K562 (cell line): ENCODE data around the gene PRMT5. TPM values are rescaled to one million over a fixed set of nuclear protein-coding genes. Genes with fewer than 3 reads are reported as not detected.
"Not testable (repeated sequence)": the region's sequence is repeated elsewhere in the genome, so short reads cannot be mapped to it uniquely, and the experiment has no call there.

ENCODE experiments used
- ATAC-seq: fragments of 200-7000 bp; cut with Tn5 transposase; 3 replicates; pipeline ENCODE4 v1.9.1; 2020; ENCODE audit warnings: moderate library complexity
- BruUV-seq: library from RNA; stranded (reverse); fragments of 400-500 nt; replicated peaks from 2 replicates; lab custom pipeline; 2021; lab: Mats Ljungman, UMichigan
- CTCF ChIA-PET: fragments of 300-600 bp; formaldehyde crosslinking; extraction: SDS; loops from one replicate; lab custom pipeline; 2021; ENCODE audit warnings: low intra/inter-chr PET ratio; lab: Yijun Ruan, JAX
- POLR2A ChIA-PET: fragments of 300-600, 350-650 bp; sonication (Branson Sonifier 250); formaldehyde crosslinking; extraction: SDS; loops from one replicate; lab custom pipeline; 2021; ENCODE audit warnings: antibody characterized with exemption, inconsistent platforms; lab: Yijun Ruan, JAX
- DNase-seq, 4 experiments: peaks; one replicate each; pipeline versions ENCODE4 v3.0.0 to v3.0.0-alpha.2; 2011 to 2018; ENCODE audit warnings: low spot score in 3 of 4, mixed read lengths in 3 of 4; ENCODE audit errors: extremely low read depth in 1 of 4
- FAIRE-seq: peaks from 2 replicates; lab custom pipeline; 2011; peaks lifted over from hg19 to GRCh38; lab: Jason Lieb, UNC
- H2AFZ ChIP-seq: 2 replicates; pipeline ENCODE4 v1.6.0; 2011; ENCODE audit warnings: low read depth, low read length, control low read depth, inconsistent platforms
- H3K27ac ChIP-seq: fragments of 200-600 bp; 3 replicates; pipeline ENCODE4 v1.8.0; 2011; ENCODE audit warnings: low read depth, mild to moderate bottlenecking, control low read depth, inconsistent platforms, low read length, moderate library complexity, mixed read lengths; ENCODE audit errors: extremely low read depth
- H3K27me3 ChIP-seq, 2 experiments: fragments of 300-600 bp in 1 of 2; 2 replicates in 1 of 2; 3 replicates in 1 of 2; pipeline versions ENCODE4 v1.6.0 to v1.8.0; 2011; ENCODE audit warnings: inconsistent platforms in 2 of 2, low read length in 2 of 2, mild to moderate bottlenecking in 1 of 2, mixed read lengths in 1 of 2, moderate library complexity in 1 of 2; ENCODE audit not compliant: control insufficient read depth in 2 of 2, insufficient read depth in 2 of 2
- H3K36me3 ChIP-seq: fragments of 300-600 bp; 3 replicates; pipeline ENCODE4 v1.8.0; 2011; ENCODE audit warnings: mild to moderate bottlenecking, low read length, inconsistent platforms; ENCODE audit not compliant: control insufficient read depth, insufficient read depth
- H3K4me1 ChIP-seq, 2 experiments: fragments of 200-600 bp in 1 of 2; replicated peaks in 1 of 2; 2 replicates in 1 of 2; 3 replicates in 1 of 2; pipeline versions ENCODE4 v1.5.1 to v1.8.0; 2011; ENCODE audit warnings: inconsistent platforms in 2 of 2, low read length in 2 of 2, mild to moderate bottlenecking in 1 of 2, mixed read lengths in 1 of 2, moderate library complexity in 1 of 2; ENCODE audit not compliant: control insufficient read depth in 2 of 2, insufficient read depth in 2 of 2
- H3K4me2 ChIP-seq: 2 replicates; pipeline ENCODE4 v1.6.1; 2011; ENCODE audit warnings: low read length, control low read depth, inconsistent platforms, mixed read lengths; ENCODE audit not compliant: insufficient read depth
- H3K4me3 ChIP-seq: fragments of 200-600 bp; sonication (generic), shearing (Covaris generic); 2 replicates; pipeline ENCODE4 v1.5.1; 2016; ENCODE audit warnings: control low read depth, inconsistent platforms
- H3K79me2 ChIP-seq: fragments of 200-600 bp; 3 replicates; pipeline ENCODE4 v1.8.0; 2011; ENCODE audit warnings: low read length, inconsistent platforms; ENCODE audit not compliant: control insufficient read depth, insufficient read depth
- H3K9ac ChIP-seq, 2 experiments: 2 replicates each; pipeline versions ENCODE4 v1.6.0 to v1.6.1; 2011; ENCODE audit warnings: low read depth in 2 of 2, low read length in 2 of 2, control low read depth in 1 of 2, inconsistent platforms in 1 of 2, mild to moderate bottlenecking in 1 of 2, mixed read lengths in 1 of 2; ENCODE audit not compliant: insufficient read depth in 1 of 2
- H3K9me1 ChIP-seq: one replicate; pipeline ENCODE4 v1.6.0; 2011; ENCODE audit warnings: inconsistent platforms, mild to moderate bottlenecking, low read length, moderate library complexity; ENCODE audit not compliant: control insufficient read depth, insufficient read depth
- H3K9me3 ChIP-seq: replicated peaks from 2 replicates; pipeline ENCODE4 v1.5.1; 2011; ENCODE audit warnings: low read depth, low read length, inconsistent platforms; ENCODE audit not compliant: control insufficient read depth, insufficient read depth
- H4K20me1 ChIP-seq: replicated peaks from 2 replicates; pipeline ENCODE4 v1.6.1; 2011; ENCODE audit warnings: low read length, inconsistent platforms, mixed read lengths; ENCODE audit not compliant: control insufficient read depth, insufficient read depth
- ATF7 ChIP-seq: fragments of 450-650 bp; IDR thresholded peaks from 2 replicates; pipeline ENCODE4 v1.7.1; 2014; ENCODE audit warnings: mild to moderate bottlenecking, moderate library complexity
- CEBPB ChIP-seq: fragments of 450-650 bp; IDR thresholded peaks from 2 replicates; pipeline ENCODE4 v1.6.1; 2016; ENCODE audit warnings: missing genetic modification characterization, missing compliant biosample characterization
- ESRRA ChIP-seq: fragments of 450-650 bp; IDR thresholded peaks from 2 replicates; pipeline ENCODE4 v1.6.1; 2014; ENCODE audit warnings: low read depth, mild to moderate bottlenecking, moderate library complexity, borderline replicate concordance
- JUN ChIP-seq, 2 experiments: sonication (generic) in 1 of 2; formaldehyde crosslinking in 1 of 2; IDR thresholded peaks; 2 replicates each; pipeline versions ENCODE4 v1.6.1 to v1.8.0; 2012 to 2022; ENCODE audit warnings: borderline replicate concordance in 2 of 2, mild to moderate bottlenecking in 2 of 2, improper control_type of control experiment in 1 of 2, low read depth in 1 of 2, low read length in 1 of 2, missing genetic modification reagents in 1 of 2
- JUND ChIP-seq, 2 experiments: IDR thresholded peaks; 2 replicates in 1 of 2; 3 replicates in 1 of 2; pipeline ENCODE4 v1.6.1; 2011; ENCODE audit warnings: borderline replicate concordance in 2 of 2, low read depth in 2 of 2, low read length in 2 of 2, improper control_type of control experiment in 1 of 2, missing biosample characterization in 1 of 2, missing genetic modification characterization in 1 of 2, missing genetic modification reagents in 1 of 2
- ZNF384 ChIP-seq: IDR thresholded peaks from 2 replicates; pipeline ENCODE4 v1.6.1; 2012; ENCODE audit warnings: low read depth, low read length, improper control_type of control experiment
- WGBS: fragments of 100-300 bp; shearing (Covaris generic); methylation state at CpG from one replicate; pipeline ENCODE4 v1.1.6; 2016; ENCODE audit warnings: low coverage, mixed read lengths; ENCODE audit not compliant: insufficient coverage; ENCODE audit errors: missing lambda C conversion rate; 5-methylcytosine and 5-hydroxymethylcytosine counted together
- in situ Hi-C: fragments of 300-500 bp; cut with MboI; formaldehyde crosslinking; loops from 4 replicates; pipeline ENCODE4 v1.15.0; 2018; ENCODE audit warnings: inconsistent platforms, mixed read lengths
- intact Hi-C: fragments of 100-400 bp; cut with micrococcal nuclease; formaldehyde crosslinking; loops from 2 replicates; pipeline ENCODE4 v1.14.2; 2022
- polyA plus RNA-seq, 8 experiments: library from polyadenylated mRNA; depleted of rRNA in 4 of 8; stranded (reverse) in 5 of 8; unstranded in 3 of 8; fragments of >200 nt; fragmentation: Nextera tagmentation in 2 of 8; fragmentation: Illumina TruSeq in 1 of 8; extraction: Ambion mirVana in 2 of 8; extraction: Trizol in 1 of 8; gene quantifications; 2 replicates each; pipeline versions ENCODE4 v1.2.1 to v1.2.3, GENCODE V29; 2011 to 2014; ENCODE audit warnings: inconsistent platforms in 1 of 8, missing spikeins in 1 of 8
- total RNA-seq, 7 experiments: library from RNA; depleted of rRNA in 6 of 7; stranded (reverse); fragments of >200 nt in 6 of 7; fragmentation: Illumina TruSeq in 2 of 7; extraction: Trizol in 2 of 7; gene quantifications; 2 replicates each; pipeline versions ENCODE4 v1.2.1 to v1.2.3, GENCODE V29; 2011 to 2021; ENCODE audit warnings: low replicate concordance in 1 of 7
- TF ChIP-seq, protein P1 (sequence below), 2 experiments: fragments of 450-650 bp in 1 of 2; sonication (generic) in 1 of 2; formaldehyde crosslinking in 1 of 2; IDR thresholded peaks in 1 of 2; conservative IDR thresholded peaks in 1 of 2; 2 replicates each; pipeline versions ENCODE4 v1.6.1 to v1.8.1; 2016 to 2023; ENCODE audit warnings: mild to moderate bottlenecking in 2 of 2, moderate library complexity in 2 of 2, inconsistent platforms in 1 of 2, missing genetic modification reagents in 1 of 2

PRMT5 gene
- total and polyA plus RNA-seq, 9 of the 15 experiments (the other 6 are each of a cell fraction or from before 2014, with no cell fraction given): 114 to 552 (median 222) TPM

DNA sequence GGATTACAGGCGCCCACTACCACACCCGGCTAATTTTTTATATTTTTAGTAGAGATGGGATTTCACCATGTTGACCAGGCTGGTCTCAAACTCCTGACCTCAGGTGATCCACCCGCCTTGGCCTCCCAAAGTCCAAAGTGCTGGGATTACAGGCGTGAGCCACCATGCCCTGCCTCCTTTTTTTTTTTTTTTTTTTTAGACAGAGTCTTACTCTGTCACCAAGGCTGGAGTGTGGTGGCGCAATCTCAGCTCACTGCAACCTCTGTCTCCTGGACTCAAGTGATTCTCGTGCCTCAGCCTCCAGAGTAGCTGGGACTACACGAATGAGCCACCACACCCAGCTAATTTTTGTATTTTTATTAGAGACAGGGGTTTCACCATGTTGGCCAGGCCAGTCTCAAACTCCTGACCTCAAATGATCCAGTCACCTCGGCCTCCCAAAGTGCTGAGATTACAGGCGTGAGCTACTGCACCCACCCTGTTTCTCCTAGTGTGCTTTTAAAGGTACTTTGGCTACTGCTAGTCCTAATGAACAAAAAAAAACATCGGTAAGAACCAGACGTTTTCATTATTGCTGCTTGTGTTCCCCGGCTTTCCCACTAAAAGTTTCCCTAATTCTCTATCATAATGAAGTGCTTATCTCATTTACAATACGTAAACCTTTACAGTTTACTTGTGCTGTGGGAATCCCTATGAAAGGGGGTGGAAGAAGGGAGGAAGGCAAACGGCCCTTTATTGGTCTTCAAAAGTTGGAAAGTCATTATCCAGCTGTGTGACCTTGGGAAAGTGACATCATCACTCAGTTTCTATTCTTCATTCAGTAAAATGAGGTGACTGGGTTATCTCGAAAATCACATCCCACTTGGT is 37.0 kb upstream of the PRMT5 start:
- H4K20me1 ChIP-seq; H3K27ac ChIP-seq; DNase-seq; in situ Hi-C loops; H3K36me3 ChIP-seq; H3K4me1 ChIP-seq; intact Hi-C loops; H2AFZ ChIP-seq; H3K9me3 ChIP-seq; H3K9me1 ChIP-seq; H3K4me2 ChIP-seq; H3K4me3 ChIP-seq; ATAC-seq; BruUV-seq; H3K79me2 ChIP-seq; CTCF ChIA-PET; H3K27me3 ChIP-seq; POLR2A ChIA-PET; TF ChIP-seq JUN (CRISPR knock-in tag; IDR thresholded peaks at IDR 0.05; ENCODE audit: borderline replicate concordance): not testable (repeated sequence)
- 14% methylated on average over 10 of the region's 15 CpGs for WGBS
- TF ChIP-seq CEBPB (tag) (peak; percentile 71), ESRRA (peak; percentile 94), JUND (IDR thresholded peaks at IDR 0.05; ENCODE audit: borderline replicate concordance, low read depth, low read length) (peak; percentile 56; the same call in 1 of the 2 replicates), JUND (tag; IDR thresholded peaks at IDR 0.05; ENCODE audit: borderline replicate concordance, low read depth, low read length) (peak; percentile 70), ATF7 (peak; percentile 74), ZNF384 (peak; percentile 52; the same call in 1 of the 2 replicates), JUN (IDR thresholded peaks at IDR 0.05; ENCODE audit: borderline replicate concordance, low read depth, low read length) (0 out of 2 replicates have a peak, but pooled peaks have one; percentile 51)
- TF ChIP-seq, protein P1, sequence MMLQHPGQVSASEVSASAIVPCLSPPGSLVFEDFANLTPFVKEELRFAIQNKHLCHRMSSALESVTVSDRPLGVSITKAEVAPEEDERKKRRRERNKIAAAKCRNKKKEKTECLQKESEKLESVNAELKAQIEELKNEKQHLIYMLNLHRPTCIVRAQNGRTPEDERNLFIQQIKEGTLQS (IDR thresholded peaks at IDR 0.05): peak; percentile 91
- TF ChIP-seq, protein P1 (CRISPR knock-in tag; conservative IDR thresholded peaks at IDR 0.05): not testable (repeated sequence)
- FAIRE-seq: peak; percentile 73
- peak overlapping the region in 1 of 2 experiments; percentile 7; a peak in 1 of 4 replicates for H3K9ac ChIP-seq
